IPS-15b (cell line): Measurements from ENCODE around the gene PRSS22.

ENCODE experiments used
- H3K27me3 ChIP-seq: one replicate; pipeline ENCODE4 v1.6.1; 2013; ENCODE audit warnings: low read length; ENCODE audit not compliant: control insufficient read depth, insufficient read depth
- H3K36me3 ChIP-seq: one replicate; pipeline ENCODE4 v1.6.1; 2013; ENCODE audit warnings: low read length; ENCODE audit not compliant: control insufficient read depth, insufficient read depth
- H3K4me1 ChIP-seq: one replicate; pipeline ENCODE4 v1.6.1; 2013; ENCODE audit warnings: mild to moderate bottlenecking, low read length; ENCODE audit not compliant: control insufficient read depth, insufficient read depth
- H3K4me3 ChIP-seq: one replicate; pipeline ENCODE4 v1.5.1; 2013; ENCODE audit warnings: low read depth, low read length
- H3K9ac ChIP-seq: one replicate; pipeline ENCODE4 v1.6.1; 2013; ENCODE audit warnings: low read depth, mild to moderate bottlenecking, low read length
- H3K9me3 ChIP-seq: one replicate; pipeline ENCODE4 v1.6.1; 2013; ENCODE audit warnings: mild to moderate bottlenecking, low read length; ENCODE audit not compliant: control insufficient read depth, insufficient read depth

Gene PRSS22

DNA sequence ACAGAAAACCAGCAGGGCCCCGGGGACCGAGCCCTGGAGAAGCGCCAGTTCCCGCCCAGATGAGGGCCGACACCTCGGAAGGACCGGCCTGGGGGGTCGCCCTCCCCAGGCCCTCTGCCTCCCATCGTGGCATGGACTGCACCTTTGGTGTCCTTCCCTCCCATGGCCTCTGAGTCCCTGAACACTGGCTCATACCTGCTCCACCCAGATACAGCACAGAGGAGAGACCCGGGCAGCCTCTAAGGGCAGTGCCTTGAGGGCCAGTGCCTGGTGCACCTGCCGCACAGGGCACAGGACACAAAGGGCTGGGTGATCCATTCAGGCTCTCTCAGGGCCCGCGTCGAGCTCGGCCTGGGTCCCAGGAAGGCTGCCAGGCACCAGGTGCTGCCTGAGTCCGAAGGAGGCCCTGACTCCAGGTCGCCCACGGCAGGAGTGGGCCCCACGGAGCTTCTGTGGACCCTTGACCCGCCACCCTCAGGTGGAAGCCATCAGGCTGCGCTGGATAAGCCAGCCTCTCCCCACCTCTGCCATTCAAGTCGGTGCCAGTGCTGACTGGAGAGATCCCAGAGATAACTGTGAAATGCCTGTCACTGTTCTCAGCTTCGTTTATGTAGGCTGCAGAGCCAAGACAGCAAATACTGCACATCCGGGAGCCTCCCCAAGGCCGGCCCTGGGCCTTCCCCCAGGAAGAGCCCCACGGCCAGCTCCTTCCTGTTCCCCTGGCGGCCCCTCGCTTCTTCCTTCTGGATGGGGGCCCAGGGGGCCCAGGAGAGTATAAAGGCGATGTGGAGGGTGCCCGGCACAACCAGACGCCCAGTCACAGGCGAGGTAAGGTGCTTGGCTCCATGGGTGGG lies 28.2 kb downstream of the PRSS22 start, which contains the start of gene ZG16B:
Gene ZG16B (plus strand): TSS at position 803 of the 854 bp plus-strand sequence. CDS start 139 bp downstream, outside the sequence.
- no peak within 1 kb of the TSS for H3K9ac ChIP-seq

DNA sequence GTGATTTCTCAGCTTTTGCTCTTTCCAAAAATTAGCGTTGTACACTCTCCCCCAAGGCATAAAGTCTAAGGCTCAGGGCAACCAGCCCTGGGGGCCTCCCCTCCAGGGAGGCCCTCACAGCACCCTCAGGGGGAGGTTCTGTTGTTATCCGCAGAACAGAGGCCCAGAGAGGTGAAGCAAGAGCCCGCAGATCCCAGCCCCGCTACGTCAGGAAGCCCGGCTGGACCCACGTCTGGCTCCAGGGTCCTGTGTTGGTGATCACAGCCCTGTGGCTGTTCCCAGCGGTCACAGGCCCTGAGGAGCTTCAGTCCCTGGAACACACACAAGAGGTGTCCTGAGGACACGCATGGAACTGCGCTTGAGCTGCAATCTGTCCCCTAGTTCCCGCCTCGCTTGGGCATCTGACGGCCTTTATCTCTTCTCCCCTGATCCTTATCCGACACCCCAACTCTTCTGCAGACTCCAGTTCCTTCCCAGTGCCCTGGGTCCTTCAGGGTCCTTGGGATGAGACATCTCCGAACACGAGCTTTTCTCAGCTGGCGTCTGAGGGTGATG lies 29.0 kb downstream of the PRSS22 start:
- no peaks in the 10 kb centered on the region for H3K36me3 ChIP-seq
- no peak overlapping the region for H3K4me3 ChIP-seq
- H3K4me1 ChIP-seq, result no peaks in the 10 kb centered on the region
- H3K9me3 ChIP-seq, result no peaks in the 10 kb centered on the region
- no peak overlapping the region for H3K9ac ChIP-seq
- no peaks in the 10 kb centered on the region for H3K27me3 ChIP-seq

More for the DNA sequence above, 28.2 kb downstream of the PRSS22 start, which contains the start of gene ZG16B:
- Histone ChIP-seq H3K36me3 (no peaks in the 10 kb centered on the region), H3K9me3 (no peaks in the 10 kb centered on the region), H3K4me1 (no peaks in the 10 kb centered on the region), H3K4me3 (no peak within 1 kb of the TSS), H3K27me3 (no peaks in the 10 kb centered on the region)

DNA sequence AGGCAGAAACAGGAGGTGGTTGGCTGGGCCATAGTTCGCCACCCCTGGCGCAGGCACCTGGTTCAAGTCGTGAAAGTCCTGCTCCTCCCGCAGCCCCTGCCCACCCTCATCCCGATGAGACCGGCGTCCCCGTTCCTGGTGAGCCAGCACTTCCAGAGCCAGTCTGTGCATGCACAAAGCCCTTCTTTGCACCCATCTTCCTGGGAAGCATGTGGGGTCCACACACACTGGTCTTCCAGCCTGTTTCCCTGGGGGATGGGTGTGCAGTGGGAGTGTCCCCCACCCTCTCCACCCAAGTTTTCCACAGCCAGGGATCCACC lies 29.5 kb downstream of the PRSS22 start:
- no peaks in the 10 kb centered on the region for H3K27me3 ChIP-seq
- H3K4me3 ChIP-seq, result no peak overlapping the region
- no peaks in the 10 kb centered on the region for H3K9me3 ChIP-seq
- H3K36me3 ChIP-seq, result no peaks in the 10 kb centered on the region
- no peak overlapping the region for H3K9ac ChIP-seq
- no peaks in the 10 kb centered on the region for H3K4me1 ChIP-seq

DNA sequence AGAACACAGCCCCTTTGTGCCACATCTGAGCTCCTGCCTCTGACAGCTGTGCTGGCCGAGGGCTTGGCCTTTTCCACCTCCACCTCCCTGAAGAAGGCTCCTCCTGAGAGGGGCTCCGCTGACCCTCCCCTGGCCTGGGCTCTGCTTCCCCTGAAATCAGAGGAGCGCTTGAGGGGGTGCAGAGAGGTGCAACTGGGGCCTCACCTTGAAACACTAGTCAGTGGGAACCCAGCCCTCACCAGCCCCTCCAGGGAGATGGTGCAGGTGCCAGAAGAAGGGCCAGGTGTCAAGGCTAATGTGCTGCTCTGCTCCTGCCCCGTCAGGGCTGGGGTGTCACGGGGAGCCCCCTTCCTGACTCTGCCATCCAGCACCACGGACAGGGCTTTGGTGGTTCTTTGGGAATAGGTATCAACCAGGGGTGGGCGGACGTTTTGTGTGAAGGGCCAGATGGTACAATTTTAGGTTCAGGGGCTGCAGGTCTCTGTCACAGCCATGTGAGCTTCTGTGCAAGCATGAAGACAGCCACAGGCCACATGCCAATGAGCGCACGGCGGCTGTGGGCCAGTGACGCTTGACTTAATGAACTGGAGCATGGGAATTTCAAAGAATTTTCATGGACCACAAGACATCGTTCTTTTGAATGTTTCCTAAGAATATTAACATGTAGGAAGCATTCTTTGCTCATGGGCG lies 30.0 kb downstream of the PRSS22 start:
- Histone ChIP-seq H3K9me3 (no peaks in the 10 kb centered on the region), H3K9ac (no peak overlapping the region), H3K27me3 (no peaks in the 10 kb centered on the region), H3K36me3 (no peaks in the 10 kb centered on the region), H3K4me3 (no peak overlapping the region), H3K4me1 (no peaks in the 10 kb centered on the region)

DNA sequence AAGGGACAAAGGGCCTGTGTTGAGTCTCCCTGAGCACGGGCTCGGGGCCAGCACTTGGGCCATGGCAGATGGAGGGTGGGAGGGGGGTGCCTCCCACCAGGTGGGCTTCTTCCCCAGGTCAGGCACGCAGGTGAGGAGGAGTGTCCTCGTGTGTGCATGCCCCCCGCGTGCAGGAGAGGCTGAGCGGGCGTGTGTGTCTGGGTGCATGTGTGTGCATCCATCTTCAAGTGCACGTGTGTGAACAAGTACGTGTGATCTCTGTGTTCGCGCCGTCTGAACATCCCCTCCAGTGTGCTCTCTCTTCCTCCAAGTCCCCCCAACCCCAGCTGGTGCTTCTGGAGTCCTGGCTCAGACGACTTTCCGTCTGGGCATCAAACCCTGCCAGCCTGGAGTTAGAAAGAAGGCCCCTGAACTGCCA lies 30.6 kb downstream of the PRSS22 start:
- H3K36me3 ChIP-seq, result no peaks in the 10 kb centered on the region
- no peaks in the 10 kb centered on the region for H3K4me1 ChIP-seq
- no peak overlapping the region for H3K4me3 ChIP-seq
- no peaks in the 10 kb centered on the region for H3K9me3 ChIP-seq
- no peak overlapping the region for H3K9ac ChIP-seq
- H3K27me3 ChIP-seq, result no peaks in the 10 kb centered on the region

DNA sequence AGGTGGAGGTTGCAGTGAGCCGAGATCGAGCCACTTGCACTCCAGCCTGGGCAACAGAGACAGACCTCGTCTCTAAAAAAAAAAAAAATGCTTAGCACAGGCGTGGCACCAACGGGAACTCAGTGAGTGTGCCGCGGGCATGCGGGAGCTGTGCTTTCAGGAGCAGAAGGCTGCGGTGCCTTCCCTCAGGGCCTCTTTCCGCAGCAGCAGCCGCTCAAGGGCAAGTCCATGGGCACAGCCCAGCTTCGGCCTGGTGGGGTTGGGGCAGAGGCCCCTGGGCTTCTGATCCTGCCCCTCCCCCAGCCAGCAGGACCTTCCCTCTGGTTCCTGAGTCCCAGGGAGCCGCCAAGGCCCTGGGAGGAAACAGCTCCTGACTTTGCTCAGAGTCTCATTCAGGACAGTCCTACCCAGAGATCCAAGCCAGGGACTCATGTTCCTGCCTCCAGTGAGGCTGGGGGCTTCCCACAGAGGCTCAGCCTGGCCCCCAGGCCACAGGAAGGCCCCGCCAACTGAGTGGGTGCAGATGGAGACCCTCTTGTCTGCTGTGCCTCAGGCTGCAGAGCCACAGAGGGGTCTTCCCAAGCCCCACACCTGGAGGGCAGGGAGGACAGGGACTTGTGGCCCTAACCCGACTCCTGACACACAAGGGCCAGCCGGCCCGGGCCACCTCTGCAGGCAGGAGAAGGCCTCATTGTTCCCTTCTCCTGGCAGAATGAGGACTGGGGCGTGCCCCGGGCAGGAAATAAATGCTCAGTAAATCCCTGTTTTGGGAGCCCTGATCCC lies 31.2 kb downstream of the PRSS22 start:
- no peaks in the 10 kb centered on the region for H3K4me1 ChIP-seq
- no peak overlapping the region for H3K4me3 ChIP-seq
- no peaks in the 10 kb centered on the region for H3K9me3 ChIP-seq
- H3K9ac ChIP-seq, result no peak overlapping the region
- H3K36me3 ChIP-seq, result no peaks in the 10 kb centered on the region
- no peaks in the 10 kb centered on the region for H3K27me3 ChIP-seq

DNA sequence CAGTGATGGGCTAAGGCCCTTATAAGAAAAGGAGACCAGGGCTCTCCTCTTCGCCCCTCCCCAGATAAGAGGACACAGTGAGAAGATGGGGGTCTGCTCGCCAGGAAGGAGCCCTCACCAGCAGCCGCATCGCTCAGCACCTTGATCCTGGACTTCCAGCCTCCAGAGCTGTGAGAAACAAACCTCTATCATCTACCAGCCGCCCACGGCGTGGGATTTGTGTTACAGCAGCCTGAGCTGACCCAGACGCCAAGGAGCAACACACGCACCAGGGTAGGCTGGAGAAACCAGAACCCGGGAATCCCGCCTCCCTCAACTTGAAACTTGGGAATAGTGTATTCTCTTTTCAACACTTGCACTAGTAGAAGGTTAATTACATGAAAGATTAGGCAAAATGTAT lies 32.1 kb downstream of the PRSS22 start:
- Histone ChIP-seq H3K27me3 (no peaks in the 10 kb centered on the region), H3K36me3 (no peaks in the 10 kb centered on the region), H3K4me1 (no peaks in the 10 kb centered on the region)

DNA sequence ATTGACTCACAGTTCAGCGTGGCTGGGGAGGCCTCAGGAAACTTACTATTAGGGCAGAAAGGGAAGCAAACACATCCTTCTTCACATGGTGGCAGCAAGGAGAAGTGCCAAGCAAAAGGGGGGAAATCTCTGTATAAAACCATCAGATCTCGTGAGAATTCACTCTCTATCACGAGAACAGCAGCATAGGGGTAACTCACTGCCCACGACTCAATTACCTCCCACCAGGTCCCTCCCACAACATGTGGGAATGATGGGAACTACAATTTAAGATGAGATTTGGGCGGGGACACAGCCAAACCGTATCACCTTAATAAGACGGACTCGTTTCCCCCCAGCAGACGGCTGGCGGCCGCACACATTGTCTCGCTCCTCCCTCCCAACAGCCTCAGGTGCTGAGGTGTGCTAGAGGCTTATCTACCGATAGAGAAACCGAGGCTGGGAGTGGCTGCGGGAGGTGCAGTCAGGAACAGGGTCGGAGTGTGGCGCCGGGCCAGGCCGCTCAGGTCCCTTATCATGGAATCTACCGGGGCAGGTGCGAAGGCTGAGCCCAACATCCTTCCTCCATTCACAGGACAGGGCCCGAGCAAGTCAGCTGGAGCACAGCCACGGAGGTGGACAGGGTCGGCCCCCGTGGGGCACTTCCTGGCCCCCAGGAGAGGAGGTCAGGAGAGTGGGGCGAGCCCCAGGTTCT lies 32.8 kb downstream of the PRSS22 start:
- Histone ChIP-seq H3K9me3 (no peaks in the 10 kb centered on the region), H3K4me1 (no peaks in the 10 kb centered on the region), H3K36me3 (no peaks in the 10 kb centered on the region), H3K27me3 (no peaks in the 10 kb centered on the region), H3K4me3 (no peak overlapping the region), H3K9ac (no peak overlapping the region)

More for the DNA sequence above, 32.1 kb downstream of the PRSS22 start:
- Histone ChIP-seq H3K9ac (no peak overlapping the region), H3K4me3 (no peak overlapping the region), H3K9me3 (no peaks in the 10 kb centered on the region)

DNA sequence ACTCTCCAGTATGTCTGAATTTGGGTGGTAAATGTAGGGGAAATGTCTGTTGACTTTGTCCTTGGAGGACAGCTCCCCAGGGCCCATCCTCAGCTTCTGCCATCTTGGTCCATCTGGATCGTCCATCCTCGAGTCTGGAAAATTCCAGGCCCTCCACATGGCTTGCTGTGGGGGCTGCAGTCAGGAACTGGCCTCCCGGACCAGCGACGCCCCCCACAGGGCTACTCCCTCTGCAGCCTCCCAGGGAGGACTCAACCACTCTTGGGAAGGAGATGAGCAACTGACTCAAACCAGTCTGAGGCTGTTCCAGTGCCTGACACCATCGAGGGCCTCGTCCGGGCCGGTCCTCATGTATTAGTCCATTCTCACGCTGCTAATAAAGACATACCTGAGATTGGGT lies 33.3 kb downstream of the PRSS22 start:
- no peaks in the 10 kb centered on the region for H3K36me3 ChIP-seq

DNA sequence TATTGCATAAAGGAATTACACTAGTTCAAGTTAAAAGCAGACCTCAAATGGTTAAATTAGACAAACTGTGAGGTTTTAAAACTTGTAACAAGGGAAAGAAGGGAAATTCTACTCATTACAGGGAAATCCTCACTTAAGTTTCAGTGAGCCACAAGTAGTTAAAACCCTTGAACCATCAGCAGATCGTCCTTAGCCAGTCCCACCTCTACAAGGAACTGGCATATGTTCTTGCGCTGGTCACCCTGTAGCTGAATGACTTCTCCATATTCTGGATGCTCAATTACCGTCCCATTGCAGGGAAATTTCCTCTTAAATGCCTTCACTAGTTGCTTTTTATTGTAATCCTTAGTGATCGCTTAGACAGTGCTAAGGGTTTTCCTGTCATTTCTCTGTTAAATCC lies 35.5 kb downstream of the PRSS22 start:
- Histone ChIP-seq H3K27me3 (no peaks in the 10 kb centered on the region), H3K4me1 (no peaks in the 10 kb centered on the region), H3K9me3 (no peaks in the 10 kb centered on the region), H3K36me3 (no peaks in the 10 kb centered on the region), H3K4me3 (no peak overlapping the region), H3K9ac (no peak overlapping the region)

More for the DNA sequence above, 33.3 kb downstream of the PRSS22 start:
- Histone ChIP-seq H3K4me1 (no peaks in the 10 kb centered on the region), H3K4me3 (no peak overlapping the region), H3K9ac (no peak overlapping the region), H3K27me3 (no peaks in the 10 kb centered on the region), H3K9me3 (no peaks in the 10 kb centered on the region)

DNA sequence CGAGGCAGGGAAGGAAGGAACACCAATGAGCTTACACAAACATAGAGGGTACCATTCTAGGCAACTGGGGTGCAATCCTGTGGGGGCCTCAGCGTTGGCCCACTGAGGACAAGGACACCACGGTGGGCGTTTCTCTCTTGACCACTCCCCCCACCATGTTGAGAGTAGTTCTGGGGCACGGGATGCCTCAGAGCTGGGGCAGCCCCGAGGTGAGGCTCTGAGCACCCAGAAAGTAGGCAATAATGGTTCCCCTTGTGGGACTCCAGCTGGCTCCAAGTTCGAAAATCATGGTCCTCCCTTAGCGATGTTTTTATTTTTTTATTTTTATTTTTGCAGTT lies 35.8 kb downstream of the PRSS22 start:
- no peaks in the 10 kb centered on the region for H3K4me1 ChIP-seq
- no peak overlapping the region for H3K9ac ChIP-seq
- H3K27me3 ChIP-seq, result no peaks in the 10 kb centered on the region
- H3K36me3 ChIP-seq, result no peaks in the 10 kb centered on the region
- H3K9me3 ChIP-seq, result no peaks in the 10 kb centered on the region
- H3K4me3 ChIP-seq, result no peak overlapping the region
